Mammary epithelial cell (primary cell): Measurements from ENCODE around the gene ZNF827.

Experiments
- EZH2 ChIP-seq: IDR thresholded peaks from 2 replicates; pipeline ENCODE4 v1.6.1; 2012; ENCODE audit warnings: low read length, inconsistent platforms, borderline replicate concordance
- TF ChIP-seq, protein P1 (sequence below), 2 donors: IDR thresholded peaks in 1 of 2; conservative IDR thresholded peaks in 1 of 2; 2 replicates each; pipeline ENCODE4 v1.5.1; 2011 to 2012; ENCODE audit warnings: inconsistent platforms in 2 of 2, low read length in 2 of 2, mild to moderate bottlenecking in 2 of 2, control low read depth in 1 of 2, low read depth in 1 of 2; ENCODE audit not compliant: insufficient read depth in 1 of 2; ENCODE audit errors: extremely low read depth in 1 of 2

DNA sequence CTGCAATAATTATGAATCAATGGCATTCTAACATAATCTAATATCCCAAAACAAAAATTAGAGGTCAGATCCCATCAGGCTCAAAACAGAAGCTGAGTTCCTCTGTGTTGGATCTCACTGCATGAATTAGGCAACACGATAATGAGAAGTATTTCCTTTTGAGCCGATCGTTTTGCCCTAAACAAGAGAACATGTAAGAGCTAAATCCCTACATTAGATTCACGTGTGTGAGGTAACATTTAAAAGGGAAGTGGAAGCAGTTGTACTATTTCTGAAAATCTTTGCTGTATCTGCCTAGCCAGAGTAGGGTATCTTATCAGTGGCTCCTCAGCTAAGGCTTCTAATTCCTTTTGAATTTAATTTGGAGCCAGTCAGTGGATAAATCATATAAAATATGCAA is 143.1 kb downstream of the ZNF827 start:
- TF ChIP-seq, protein P1, sequence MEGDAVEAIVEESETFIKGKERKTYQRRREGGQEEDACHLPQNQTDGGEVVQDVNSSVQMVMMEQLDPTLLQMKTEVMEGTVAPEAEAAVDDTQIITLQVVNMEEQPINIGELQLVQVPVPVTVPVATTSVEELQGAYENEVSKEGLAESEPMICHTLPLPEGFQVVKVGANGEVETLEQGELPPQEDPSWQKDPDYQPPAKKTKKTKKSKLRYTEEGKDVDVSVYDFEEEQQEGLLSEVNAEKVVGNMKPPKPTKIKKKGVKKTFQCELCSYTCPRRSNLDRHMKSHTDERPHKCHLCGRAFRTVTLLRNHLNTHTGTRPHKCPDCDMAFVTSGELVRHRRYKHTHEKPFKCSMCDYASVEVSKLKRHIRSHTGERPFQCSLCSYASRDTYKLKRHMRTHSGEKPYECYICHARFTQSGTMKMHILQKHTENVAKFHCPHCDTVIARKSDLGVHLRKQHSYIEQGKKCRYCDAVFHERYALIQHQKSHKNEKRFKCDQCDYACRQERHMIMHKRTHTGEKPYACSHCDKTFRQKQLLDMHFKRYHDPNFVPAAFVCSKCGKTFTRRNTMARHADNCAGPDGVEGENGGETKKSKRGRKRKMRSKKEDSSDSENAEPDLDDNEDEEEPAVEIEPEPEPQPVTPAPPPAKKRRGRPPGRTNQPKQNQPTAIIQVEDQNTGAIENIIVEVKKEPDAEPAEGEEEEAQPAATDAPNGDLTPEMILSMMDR (conservative IDR thresholded peaks at IDR 0.05 in 1 of 2, IDR thresholded peaks at IDR 0.05 in 1 of 2; ENCODE audit: extremely low read depth in 1 of 2, insufficient read depth in 1 of 2, low read depth in 1 of 2, low read length in 2 of 2) = no peak
- TF ChIP-seq EZH2 = no peak
